Measurements from ENCODE around the gene MAP2K5. TPM values are rescaled to one million over a fixed set of nuclear protein-coding genes. Genes with fewer than 3 reads are reported as not detected.

The MAP2K5 gene
- total and polyA plus RNA-seq, 8 donors, result 1.8 to 94.6 (median 11.1) TPM

GRCh38 chr15:67779549-67780111 is 237.1 kb downstream of the MAP2K5 start:
- H3K9me3 ChIP-seq, result no peaks in the 10 kb centered on the region
- WGBS, 5 donors, result 77 to 92% (median 86%) methylated on average over 6 of the region's 6 CpGs
- no peaks in the 10 kb centered on the region for H3K27me3 ChIP-seq
- H3K27ac ChIP-seq, result no peak overlapping the region
- peaks cover 10 to 16% (median 14%) of the 10 kb centered on the region in 4 donors for H3K36me3 ChIP-seq
- H3K4me1 ChIP-seq, result no peaks in the 10 kb centered on the region
- intact Hi-C loops (cut with DNase I; ENCODE audit: low total_unique reads), result no loop called here
- no peak for DNase-seq
- TF ChIP-seq POLR2AphosphoS5 (IDR thresholded peaks at IDR 0.05) (no peak), POLR2A (IDR thresholded peaks at IDR 0.05) (no peak), EP300 (IDR thresholded peaks at IDR 0.05) (no peak)
- TF ChIP-seq, protein P1, sequence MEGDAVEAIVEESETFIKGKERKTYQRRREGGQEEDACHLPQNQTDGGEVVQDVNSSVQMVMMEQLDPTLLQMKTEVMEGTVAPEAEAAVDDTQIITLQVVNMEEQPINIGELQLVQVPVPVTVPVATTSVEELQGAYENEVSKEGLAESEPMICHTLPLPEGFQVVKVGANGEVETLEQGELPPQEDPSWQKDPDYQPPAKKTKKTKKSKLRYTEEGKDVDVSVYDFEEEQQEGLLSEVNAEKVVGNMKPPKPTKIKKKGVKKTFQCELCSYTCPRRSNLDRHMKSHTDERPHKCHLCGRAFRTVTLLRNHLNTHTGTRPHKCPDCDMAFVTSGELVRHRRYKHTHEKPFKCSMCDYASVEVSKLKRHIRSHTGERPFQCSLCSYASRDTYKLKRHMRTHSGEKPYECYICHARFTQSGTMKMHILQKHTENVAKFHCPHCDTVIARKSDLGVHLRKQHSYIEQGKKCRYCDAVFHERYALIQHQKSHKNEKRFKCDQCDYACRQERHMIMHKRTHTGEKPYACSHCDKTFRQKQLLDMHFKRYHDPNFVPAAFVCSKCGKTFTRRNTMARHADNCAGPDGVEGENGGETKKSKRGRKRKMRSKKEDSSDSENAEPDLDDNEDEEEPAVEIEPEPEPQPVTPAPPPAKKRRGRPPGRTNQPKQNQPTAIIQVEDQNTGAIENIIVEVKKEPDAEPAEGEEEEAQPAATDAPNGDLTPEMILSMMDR (IDR thresholded peaks at IDR 0.05), result no peak
- no peak overlapping the region for H3K4me3 ChIP-seq

- H3K27ac ChIP-seq, result no peak overlapping the region
- H3K4me1 ChIP-seq, result no peaks in the 10 kb centered on the region
- intact Hi-C loops (cut with DNase I; ENCODE audit: low total_unique reads), result no loop called here
- 59 to 74% (median 66%) methylated on average over 3 of the region's 3 CpGs for WGBS, 5 donors
- no peak for TF ChIP-seq POLR2A (IDR thresholded peaks at IDR 0.05)
- TF ChIP-seq POLR2AphosphoS5 (IDR thresholded peaks at IDR 0.05), result no peak
- TF ChIP-seq, protein P1 (IDR thresholded peaks at IDR 0.05), result no peak
- TF ChIP-seq EP300 (IDR thresholded peaks at IDR 0.05), result no peak
- DNase-seq, result no peak
- no peaks in the 10 kb centered on the region for H3K27me3 ChIP-seq
- H3K9me3 ChIP-seq, result no peaks in the 10 kb centered on the region
- peaks cover 10 to 17% (median 13%) of the 10 kb centered on the region in 4 donors for H3K36me3 ChIP-seq
- no peak overlapping the region for H3K4me3 ChIP-seq
Observed at GRCh38 chr15:67781061-67781460, 238.6 kb downstream of the MAP2K5 start.

- Histone ChIP-seq H3K36me3 (peaks cover 10 to 17% (median 13%) of the 10 kb centered on the region in 4 donors), H3K4me1 (no peaks in the 10 kb centered on the region), H3K4me3 (no peak overlapping the region), H3K9me3 (no peaks in the 10 kb centered on the region), H3K27ac (no peak overlapping the region), H3K27me3 (no peaks in the 10 kb centered on the region)
- TF ChIP-seq POLR2A (IDR thresholded peaks at IDR 0.05), result no peak
- TF ChIP-seq EP300 (IDR thresholded peaks at IDR 0.05), result no peak
- no peak for TF ChIP-seq POLR2AphosphoS5 (IDR thresholded peaks at IDR 0.05)
- TF ChIP-seq, protein P1 (IDR thresholded peaks at IDR 0.05), result no peak
- intact Hi-C loops (cut with DNase I; ENCODE audit: low total_unique reads), result no loop called here
- DNase-seq, result no peak
- WGBS, 5 donors, result 78 to 83% (median 80%) methylated on average over 10 of the region's 10 CpGs
Observed at GRCh38 chr15:67781907-67782690, 239.6 kb downstream of the MAP2K5 start.

GRCh38 chr15:67782691-67782991 is 240.1 kb downstream of the MAP2K5 start:
- WGBS, 5 donors, result 59 to 82% (median 69%) methylated on average over 7 of the region's 7 CpGs
- no peak overlapping the region for H3K4me3 ChIP-seq
- intact Hi-C loops (cut with DNase I; ENCODE audit: low total_unique reads), result no loop called here
- H3K27ac ChIP-seq, result no peak overlapping the region
- peaks cover 10 to 17% (median 13%) of the 10 kb centered on the region in 4 donors for H3K36me3 ChIP-seq
- no peaks in the 10 kb centered on the region for H3K4me1 ChIP-seq
- no peaks in the 10 kb centered on the region for H3K27me3 ChIP-seq
- TF ChIP-seq EP300 (IDR thresholded peaks at IDR 0.05), result no peak
- TF ChIP-seq POLR2AphosphoS5 (IDR thresholded peaks at IDR 0.05), result no peak
- no peak for TF ChIP-seq POLR2A (IDR thresholded peaks at IDR 0.05)
- TF ChIP-seq, protein P1 (IDR thresholded peaks at IDR 0.05), result no peak
- no peak for DNase-seq
- H3K9me3 ChIP-seq, result no peaks in the 10 kb centered on the region
